Keratinocyte (primary cell): ENCODE measurements around the gene LRRC3B.

Source experiments
- CTCF ChIP-seq, 3 experiments: IDR thresholded peaks in 1 of 3; conservative IDR thresholded peaks in 1 of 3; optimal IDR thresholded peaks in 1 of 3; 2 replicates in 2 of 3; 3 replicates in 1 of 3; pipeline versions ENCODE3 to v1.5.1; 2011; ENCODE audit warnings: low read length in 3 of 3, mild to moderate bottlenecking in 3 of 3, moderate library complexity in 2 of 3, control low read depth in 1 of 3, inconsistent platforms in 1 of 3; ENCODE audit not compliant: insufficient read depth in 2 of 3; ENCODE audit errors: extremely low read depth in 1 of 3
- EZH2 ChIP-seq: IDR thresholded peaks from one replicate; pipeline ENCODE4 v1.6.1; 2012; ENCODE audit warnings: inconsistent platforms, mild to moderate bottlenecking, low read length, moderate library complexity

GRCh38 chr3:26708501-26708900 lies 85.9 kb downstream of the LRRC3B start:
- TF ChIP-seq CTCF (optimal IDR thresholded peaks at IDR 0.05 in 1 of 3, IDR thresholded peaks at IDR 0.05 in 1 of 3, conservative IDR thresholded peaks at IDR 0.05 in 1 of 3; ENCODE audit: extremely low read depth in 1 of 3, insufficient read depth in 2 of 3, low read length in 3 of 3) (no peak), EZH2 (no peak)
